K562 (cell line): ENCODE data around the gene SUPT7L. TPM values are rescaled to one million over a fixed set of nuclear protein-coding genes. Genes with fewer than 3 reads are reported as not detected.

Source experiments
- BHLHE40 ChIP-seq: IDR thresholded peaks from 2 replicates; pipeline ENCODE4 v1.6.1; 2011; ENCODE audit warnings: low read length, improper control_type of control experiment
- POLR3G ChIP-seq: IDR thresholded peaks from 2 replicates; pipeline ENCODE4 v1.6.1; 2011; ENCODE audit not compliant: insufficient read length, insufficient replicate concordance; ENCODE audit errors: extremely low read depth
- RB1 ChIP-seq: fragments of 450-650 bp; IDR thresholded peaks from 2 replicates; pipeline ENCODE4 v1.6.1; 2017; ENCODE audit warnings: low read depth, mild to moderate bottlenecking
- SIN3B ChIP-seq: fragments of 450-650 bp; IDR thresholded peaks from 2 replicates; pipeline ENCODE4 v1.6.1; 2017; ENCODE audit warnings: low read depth, mild to moderate bottlenecking, moderate library complexity
- SP1 ChIP-seq: sonication (generic); formaldehyde crosslinking; IDR thresholded peaks from 2 replicates; pipeline ENCODE4 v1.8.1; 2022; ENCODE audit warnings: mild to moderate bottlenecking, missing genetic modification reagents
- SRSF3 ChIP-seq: fragments of 200-400 bp; formaldehyde crosslinking; IDR thresholded peaks from 2 replicates; pipeline ENCODE4 v1.6.1; 2016; ENCODE audit warnings: mild to moderate bottlenecking, low read length, moderate library complexity; ENCODE audit not compliant: insufficient read depth
- ZNF766 ChIP-seq: fragments of 200-800 bp; sonication (Bioruptor generic); conservative IDR thresholded peaks from 2 replicates; pipeline ENCODE4 v1.6.1; 2016; ENCODE audit warnings: missing genetic modification characterization, missing compliant biosample characterization
- polyA plus RNA-seq, 8 experiments: library from polyadenylated mRNA; depleted of rRNA in 4 of 8; stranded (reverse) in 5 of 8; unstranded in 3 of 8; fragments of >200 nt; fragmentation: Nextera tagmentation in 2 of 8; fragmentation: Illumina TruSeq in 1 of 8; extraction: Ambion mirVana in 2 of 8; extraction: Trizol in 1 of 8; gene quantifications; 2 replicates each; pipeline versions ENCODE4 v1.2.1 to v1.2.3, GENCODE V29; 2011 to 2014; ENCODE audit warnings: inconsistent platforms in 1 of 8, missing spikeins in 1 of 8
- total RNA-seq, 7 experiments: library from RNA; depleted of rRNA in 6 of 7; stranded (reverse); fragments of >200 nt in 6 of 7; fragmentation: Illumina TruSeq in 2 of 7; extraction: Trizol in 2 of 7; gene quantifications; 2 replicates each; pipeline versions ENCODE4 v1.2.1 to v1.2.3, GENCODE V29; 2011 to 2021; ENCODE audit warnings: low replicate concordance in 1 of 7
- TF ChIP-seq, protein P1 (sequence below), 2 experiments: fragments of 450-650 bp in 1 of 2; sonication (generic) in 1 of 2; formaldehyde crosslinking in 1 of 2; IDR thresholded peaks; 2 replicates each; pipeline versions ENCODE4 v1.7.1 to v1.9.0; 2016 to 2022; ENCODE audit warnings: inconsistent platforms in 1 of 2, mild to moderate bottlenecking in 1 of 2, missing genetic modification reagents in 1 of 2
- TF ChIP-seq, protein P2 (sequence below): fragments of 450-650 bp; formaldehyde crosslinking; IDR thresholded peaks from 2 replicates; pipeline ENCODE4 v1.4.0; 2020; ENCODE audit warnings: mild to moderate bottlenecking, moderate library complexity

The SUPT7L gene
- total and polyA plus RNA-seq, 9 of the 15 experiments (the other 6 are each of a cell fraction or from before 2014, with no cell fraction given) = 22.0 to 72.8 (median 40.2) TPM

DNA sequence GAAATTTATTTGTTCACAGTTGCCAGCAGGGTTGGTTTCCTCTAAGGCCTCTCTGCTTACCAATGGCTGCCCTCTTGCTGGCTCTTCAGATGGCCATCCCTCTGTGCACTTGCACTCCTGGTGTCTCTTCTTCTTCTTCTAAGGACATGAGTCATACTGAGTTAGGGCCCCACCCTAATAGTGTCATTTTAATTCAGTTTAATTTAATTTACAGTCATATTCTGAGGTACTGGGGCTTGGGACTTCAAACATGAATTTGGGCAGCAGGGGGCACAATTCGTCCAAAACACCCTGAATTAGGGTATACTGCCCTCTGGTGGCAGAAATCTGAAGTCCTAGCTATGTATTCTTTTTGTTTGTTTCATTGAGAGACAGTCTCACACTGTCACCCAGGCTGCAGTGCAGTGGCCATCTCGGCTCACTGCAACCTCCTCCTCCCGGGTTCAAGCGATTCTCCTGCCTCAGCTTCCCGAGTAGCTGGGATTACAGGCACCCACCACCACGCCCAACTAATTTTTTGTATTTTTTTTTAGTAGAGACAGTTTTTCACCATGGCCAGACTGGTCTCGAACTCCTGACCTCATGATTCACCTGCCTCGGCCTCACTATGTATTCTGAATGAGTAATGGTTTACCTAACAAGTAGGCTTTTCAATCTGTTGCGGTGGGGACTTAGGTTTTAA lies 20.1 kb upstream of the SUPT7L start (continued):
- TF ChIP-seq, protein P1, sequence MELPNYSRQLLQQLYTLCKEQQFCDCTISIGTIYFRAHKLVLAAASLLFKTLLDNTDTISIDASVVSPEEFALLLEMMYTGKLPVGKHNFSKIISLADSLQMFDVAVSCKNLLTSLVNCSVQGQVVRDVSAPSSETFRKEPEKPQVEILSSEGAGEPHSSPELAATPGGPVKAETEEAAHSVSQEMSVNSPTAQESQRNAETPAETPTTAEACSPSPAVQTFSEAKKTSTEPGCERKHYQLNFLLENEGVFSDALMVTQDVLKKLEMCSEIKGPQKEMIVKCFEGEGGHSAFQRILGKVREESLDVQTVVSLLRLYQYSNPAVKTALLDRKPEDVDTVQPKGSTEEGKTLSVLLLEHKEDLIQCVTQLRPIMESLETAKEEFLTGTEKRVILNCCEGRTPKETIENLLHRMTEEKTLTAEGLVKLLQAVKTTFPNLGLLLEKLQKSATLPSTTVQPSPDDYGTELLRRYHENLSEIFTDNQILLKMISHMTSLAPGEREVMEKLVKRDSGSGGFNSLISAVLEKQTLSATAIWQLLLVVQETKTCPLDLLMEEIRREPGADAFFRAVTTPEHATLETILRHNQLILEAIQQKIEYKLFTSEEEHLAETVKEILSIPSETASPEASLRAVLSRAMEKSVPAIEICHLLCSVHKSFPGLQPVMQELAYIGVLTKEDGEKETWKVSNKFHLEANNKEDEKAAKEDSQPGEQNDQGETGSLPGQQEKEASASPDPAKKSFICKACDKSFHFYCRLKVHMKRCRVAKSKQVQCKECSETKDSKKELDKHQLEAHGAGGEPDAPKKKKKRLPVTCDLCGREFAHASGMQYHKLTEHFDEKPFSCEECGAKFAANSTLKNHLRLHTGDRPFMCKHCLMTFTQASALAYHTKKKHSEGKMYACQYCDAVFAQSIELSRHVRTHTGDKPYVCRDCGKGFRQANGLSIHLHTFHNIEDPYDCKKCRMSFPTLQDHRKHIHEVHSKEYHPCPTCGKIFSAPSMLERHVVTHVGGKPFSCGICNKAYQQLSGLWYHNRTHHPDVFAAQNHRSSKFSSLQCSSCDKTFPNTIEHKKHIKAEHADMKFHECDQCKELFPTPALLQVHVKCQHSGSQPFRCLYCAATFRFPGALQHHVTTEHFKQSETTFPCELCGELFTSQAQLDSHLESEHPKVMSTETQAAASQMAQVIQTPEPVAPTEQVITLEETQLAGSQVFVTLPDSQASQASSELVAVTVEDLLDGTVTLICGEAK (IDR thresholded peaks at IDR 0.05) = no peak
- TF ChIP-seq, protein P1 (CRISPR knock-in tag; IDR thresholded peaks at IDR 0.05) = no peak
- TF ChIP-seq SRSF3 = no peak
- TF ChIP-seq SIN3B = no peak
- TF ChIP-seq SP1 (CRISPR knock-in tag) = 0 out of 2 replicates have a peak, but pooled peaks have one; percentile 51
- TF ChIP-seq POLR3G = no peak
- TF ChIP-seq ZNF766 (CRISPR knock-in tag) = no peak
- no peak for TF ChIP-seq BHLHE40
- peak; percentile 61 for TF ChIP-seq RB1
- TF ChIP-seq, protein P2, sequence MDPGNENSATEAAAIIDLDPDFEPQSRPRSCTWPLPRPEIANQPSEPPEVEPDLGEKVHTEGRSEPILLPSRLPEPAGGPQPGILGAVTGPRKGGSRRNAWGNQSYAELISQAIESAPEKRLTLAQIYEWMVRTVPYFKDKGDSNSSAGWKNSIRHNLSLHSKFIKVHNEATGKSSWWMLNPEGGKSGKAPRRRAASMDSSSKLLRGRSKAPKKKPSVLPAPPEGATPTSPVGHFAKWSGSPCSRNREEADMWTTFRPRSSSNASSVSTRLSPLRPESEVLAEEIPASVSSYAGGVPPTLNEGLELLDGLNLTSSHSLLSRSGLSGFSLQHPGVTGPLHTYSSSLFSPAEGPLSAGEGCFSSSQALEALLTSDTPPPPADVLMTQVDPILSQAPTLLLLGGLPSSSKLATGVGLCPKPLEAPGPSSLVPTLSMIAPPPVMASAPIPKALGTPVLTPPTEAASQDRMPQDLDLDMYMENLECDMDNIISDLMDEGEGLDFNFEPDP (CRISPR knock-in tag) = no peak
